H1 (cell line): Measurements from ENCODE around the gene UPF1. TPM values are rescaled to one million over a fixed set of nuclear protein-coding genes. Genes with fewer than 3 reads are reported as not detected.

Experiments used
- CTCF ChIA-PET: fragments of 300-600 bp; sonication (Branson Sonifier 250); formaldehyde crosslinking; loops from one replicate; lab custom pipeline; 2021; ENCODE audit not compliant: partially characterized antibody; lab: Charles Lee
- POLR2A ChIA-PET: fragments of 300-600 bp; sonication (Branson Sonifier 250); formaldehyde crosslinking; loops from one replicate; lab custom pipeline; 2021; ENCODE audit warnings: inconsistent platforms; ENCODE audit not compliant: partially characterized antibody; lab: Charles Lee
- DNase-seq, 2 experiments: peaks; one replicate each; pipeline versions ENCODE4 v3.0.0 to v3.0.0-alpha.2; 2010 to 2022; ENCODE audit warnings: low spot score in 2 of 2, low read depth in 1 of 2, mixed read lengths in 1 of 2
- FAIRE-seq: peaks from 2 replicates; lab custom pipeline; 2011; peaks lifted over from hg19 to GRCh38; lab: Jason Lieb, UNC
- H2AFZ ChIP-seq: 2 replicates; pipeline ENCODE4 v1.8.1; 2012; ENCODE audit warnings: low read length, inconsistent platforms
- H2AK5ac ChIP-seq: 2 replicates; pipeline ENCODE4 v1.6.1; 2013; ENCODE audit warnings: low read depth, low read length
- H2BK120ac ChIP-seq: replicated peaks from 2 replicates; pipeline ENCODE3; 2013; ENCODE audit warnings: low read depth, low read length, inconsistent platforms
- H2BK12ac ChIP-seq: 2 replicates; pipeline ENCODE4 v1.6.1; 2013; ENCODE audit warnings: low read depth, low read length
- H2BK15ac ChIP-seq: 2 replicates; pipeline ENCODE4 v1.6.1; 2013; ENCODE audit warnings: low read length
- H2BK20ac ChIP-seq: 2 replicates; pipeline ENCODE4 v1.6.1; 2013; ENCODE audit warnings: low read length
- H2BK5ac ChIP-seq: 2 replicates; pipeline ENCODE4 v1.6.1; 2013; ENCODE audit warnings: low read depth, low read length
- H3K14ac ChIP-seq: 2 replicates; pipeline ENCODE4 v1.6.1; 2013; ENCODE audit warnings: inconsistent platforms; ENCODE audit not compliant: insufficient read length
- H3K18ac ChIP-seq: 2 replicates; pipeline ENCODE4 v1.6.1; 2013; ENCODE audit warnings: low read length; ENCODE audit errors: extremely low read depth
- H3K23ac ChIP-seq: 2 replicates; pipeline ENCODE4 v1.6.1; 2013; ENCODE audit warnings: inconsistent platforms; ENCODE audit not compliant: insufficient read length
- H3K23me2 ChIP-seq: 2 replicates; pipeline ENCODE4 v1.6.1; 2013; ENCODE audit warnings: low read depth, low read length
- H3K27ac ChIP-seq: 2 replicates; pipeline ENCODE4 v1.6.1; 2011; ENCODE audit warnings: low read depth, low read length, inconsistent platforms
- H3K27me3 ChIP-seq, 4 experiments: replicated peaks in 1 of 4; 1 replicate in 1 of 4; 2 replicates in 3 of 4; pipeline versions ENCODE4 v1.6.1 to v1.8.1; 2011 to 2013; ENCODE audit warnings: low read length in 3 of 4, mild to moderate bottlenecking in 3 of 4, inconsistent platforms in 2 of 4, mixed read lengths in 2 of 4, moderate library complexity in 1 of 4; ENCODE audit not compliant: control insufficient read depth in 3 of 4, insufficient read depth in 3 of 4; ENCODE audit errors: extremely low read depth in 1 of 4
- H3K36me3 ChIP-seq, 4 experiments: 2 replicates each; pipeline versions ENCODE4 v1.6.1 to v1.8.1; 2011 to 2013; ENCODE audit warnings: mild to moderate bottlenecking in 4 of 4, low read length in 3 of 4, moderate library complexity in 2 of 4, control low read depth in 1 of 4, inconsistent platforms in 1 of 4; ENCODE audit not compliant: insufficient read depth in 4 of 4, control insufficient read depth in 2 of 4
- H3K4ac ChIP-seq: replicated peaks from 2 replicates; pipeline ENCODE3; 2013; ENCODE audit warnings: low read length, low read depth, mixed read lengths, inconsistent platforms; ENCODE audit not compliant: insufficient read length
- H3K4me1 ChIP-seq, 4 experiments: replicated peaks in 1 of 4; 1 replicate in 1 of 4; 2 replicates in 3 of 4; pipeline versions ENCODE4 v1.6.1 to v1.8.1; 2011 to 2013; ENCODE audit warnings: low read length in 3 of 4, inconsistent platforms in 2 of 4, mixed read lengths in 1 of 4; ENCODE audit not compliant: insufficient read depth in 4 of 4, control insufficient read depth in 3 of 4
- H3K4me2 ChIP-seq, 2 experiments: 2 replicates each; pipeline versions ENCODE4 v1.6.1 to v1.8.1; 2011 to 2013; ENCODE audit warnings: low read depth in 2 of 2, low read length in 2 of 2, control low read depth in 1 of 2, inconsistent platforms in 1 of 2, mild to moderate bottlenecking in 1 of 2; ENCODE audit not compliant: insufficient read depth in 1 of 2
- H3K4me3 ChIP-seq, 4 experiments: fragments of 200-600, 300-600 bp in 1 of 4; sonication (generic), shearing (Covaris generic), sonication (Bioruptor Twin) in 1 of 4; 2 replicates each; pipeline versions ENCODE4 v1.5.1 to v1.8.1; 2011 to 2016; ENCODE audit warnings: low read length in 4 of 4, low read depth in 3 of 4, control low read depth in 2 of 4, inconsistent platforms in 2 of 4, mild to moderate bottlenecking in 2 of 4, mixed read lengths in 1 of 4, moderate library complexity in 1 of 4; ENCODE audit not compliant: insufficient read depth in 2 of 4; ENCODE audit errors: extremely low read depth in 1 of 4
- H3K56ac ChIP-seq: replicated peaks from 2 replicates; pipeline ENCODE3; 2013; ENCODE audit warnings: low read depth, mild to moderate bottlenecking, mixed read lengths, low read length, inconsistent platforms; ENCODE audit not compliant: insufficient read length
- H3K79me1 ChIP-seq: 2 replicates; pipeline ENCODE4 v1.6.1; 2013; ENCODE audit warnings: low read depth, low read length, control low read depth
- H3K79me2 ChIP-seq, 2 experiments: 2 replicates each; pipeline versions ENCODE4 v1.6.1 to v1.8.1; 2012 to 2013; ENCODE audit warnings: low read length in 2 of 2, mild to moderate bottlenecking in 2 of 2, inconsistent platforms in 1 of 2; ENCODE audit not compliant: insufficient read depth in 2 of 2, control insufficient read depth in 1 of 2
- H3K9ac ChIP-seq, 4 experiments: replicated peaks in 1 of 4; 1 replicate in 1 of 4; 2 replicates in 3 of 4; pipeline versions ENCODE4 v1.6.1 to v1.8.1; 2011 to 2013; ENCODE audit warnings: low read depth in 3 of 4, low read length in 3 of 4, control low read depth in 2 of 4, mild to moderate bottlenecking in 2 of 4, moderate library complexity in 2 of 4, inconsistent platforms in 1 of 4; ENCODE audit errors: extremely low read depth in 1 of 4
- H3K9me3 ChIP-seq, 2 experiments: 2 replicates each; pipeline versions ENCODE4 v1.6.1 to v1.8.1; 2012 to 2013; ENCODE audit warnings: mild to moderate bottlenecking in 2 of 2, moderate library complexity in 2 of 2, control low read depth in 1 of 2, inconsistent platforms in 1 of 2, low read depth in 1 of 2, low read length in 1 of 2, mixed read lengths in 1 of 2; ENCODE audit not compliant: insufficient read depth in 2 of 2
- H4K20me1 ChIP-seq, 2 experiments: replicated peaks in 1 of 2; 2 replicates each; pipeline versions ENCODE3 to v1.8.1; 2011 to 2013; ENCODE audit warnings: inconsistent platforms in 2 of 2, low read length in 2 of 2, mild to moderate bottlenecking in 1 of 2; ENCODE audit not compliant: insufficient read depth in 2 of 2, control insufficient read depth in 1 of 2
- H4K5ac ChIP-seq: 2 replicates; pipeline ENCODE4 v1.6.1; 2013; ENCODE audit warnings: low read length, low read depth, mixed read lengths, inconsistent platforms; ENCODE audit not compliant: insufficient read length
- H4K8ac ChIP-seq: 2 replicates; pipeline ENCODE4 v1.8.0; 2013; ENCODE audit warnings: mild to moderate bottlenecking, moderate library complexity, low read length, inconsistent platforms; ENCODE audit not compliant: insufficient read depth; ENCODE audit errors: extremely low read depth
- H4K91ac ChIP-seq: replicated peaks from 2 replicates; pipeline ENCODE3; 2013; ENCODE audit warnings: low read length, mixed read lengths, inconsistent platforms; ENCODE audit not compliant: insufficient read length
- HDAC6 ChIP-seq: IDR thresholded peaks from one replicate; pipeline ENCODE4 v1.7.1; 2012; ENCODE audit warnings: low read depth, mild to moderate bottlenecking, inconsistent platforms, low read length, moderate library complexity
- KDM4A ChIP-seq: IDR thresholded peaks from one replicate; pipeline ENCODE4 v1.7.1; 2012; ENCODE audit warnings: low read depth, mild to moderate bottlenecking, moderate library complexity, low read length, inconsistent platforms; ENCODE audit not compliant: severe bottlenecking
- RAD21 ChIP-seq, 2 experiments: IDR thresholded peaks in 1 of 2; conservative IDR thresholded peaks in 1 of 2; 2 replicates each; pipeline ENCODE4 v1.6.1; 2011; ENCODE audit warnings: low read depth in 2 of 2, low read length in 2 of 2, improper control_type of control experiment in 1 of 2, inconsistent platforms in 1 of 2, mild to moderate bottlenecking in 1 of 2, moderate library complexity in 1 of 2
- RXRA ChIP-seq: IDR thresholded peaks from 2 replicates; pipeline ENCODE4 v1.6.1; 2011; ENCODE audit warnings: low read depth, mild to moderate bottlenecking, low read length, moderate library complexity; ENCODE audit not compliant: insufficient read depth
- SAP30 ChIP-seq: fragments of 300-600 bp; sonication (generic); IDR thresholded peaks from 2 replicates; pipeline ENCODE4 v1.7.1; 2012; ENCODE audit warnings: low read length, moderate library complexity, mild to moderate bottlenecking, inconsistent platforms; ENCODE audit not compliant: insufficient read depth, insufficient replicate concordance
- SUZ12 ChIP-seq: fragments of 200-600 bp; sonication (generic); IDR thresholded peaks from 2 replicates; pipeline ENCODE4 v1.6.1; 2012; ENCODE audit warnings: mild to moderate bottlenecking, inconsistent platforms, low read length, moderate library complexity, mixed read lengths
- USF2 ChIP-seq: IDR thresholded peaks from 2 replicates; pipeline ENCODE4 v1.6.1; 2011; ENCODE audit warnings: low read length, improper control_type of control experiment
- WGBS, 2 experiments: shearing (Covaris generic) in 1 of 2; methylation state at CpG; one replicate each; pipeline versions ENCODE4 v1.1.6 to v1.1.7; 2013 to 2015; ENCODE audit warnings: low lambda C conversion rate in 2 of 2, mixed read lengths in 2 of 2, inconsistent platforms in 1 of 2, low coverage in 1 of 2, missing lambda C conversion rate in 1 of 2; ENCODE audit not compliant: insufficient replicate concordance in 2 of 2, insufficient coverage in 1 of 2, insufficient read length in 1 of 2; ENCODE audit errors: extremely low coverage in 1 of 2, missing lambda C conversion rate in 1 of 2; 5-methylcytosine and 5-hydroxymethylcytosine counted together
- polyA plus RNA-seq, 7 experiments: library from polyadenylated mRNA; depleted of rRNA in 3 of 7; stranded (reverse) in 5 of 7; unstranded in 2 of 7; fragments of >200 nt in 5 of 7; fragments of 200-250 nt in 2 of 7; gene quantifications; 1 replicate in 5 of 7; 2 replicates in 1 of 7; 4 replicates in 1 of 7; pipeline versions ENCODE4 v1.2.1 to v1.2.3, GENCODE V29; 2011 to 2013; ENCODE audit warnings: missing spikeins in 2 of 7, mixed read lengths in 2 of 7
- total RNA-seq: library from RNA; stranded (reverse); fragmentation: NEBNext Ultra II Directional; extraction: Animal tissue kit (Norgen Biotek cat#: 25700); gene quantifications from 2 replicates; pipeline ENCODE4 v1.2.1, GENCODE V29; 2021

UPF1 gene
- total and polyA plus RNA-seq, 2 of the 8 experiments (the other 6 are each of a cell fraction or from before 2014, with no cell fraction given): 46.4 to 62.0 TPM

GRCh38 chr19:18809149-18809868 lies 22.4 kb upstream of the UPF1 start:
- Histone ChIP-seq H3K27me3 (peaks cover 0 to 19% (median 9%) of the 10 kb centered on the region in 4 experiments; a peak in 4 of 7 replicates), H3K18ac (no peak overlapping the region), H2BK15ac (no peak overlapping the region), H4K20me1 (no peaks in the 10 kb centered on the region), H3K9me3 (no peaks in the 10 kb centered on the region), H3K23ac (no peak overlapping the region), H3K9ac (no peak overlapping the region), H4K5ac (no peak overlapping the region), H2BK20ac (no peak overlapping the region), H3K56ac (no peak overlapping the region), H2AK5ac (no peak overlapping the region), H4K8ac (no peak overlapping the region), H2BK120ac (no peak overlapping the region), H3K4me1 (no peaks in the 10 kb centered on the region), H4K91ac (no peak overlapping the region), H3K36me3 (no peaks in the 10 kb centered on the region), H3K23me2 (no peaks in the 10 kb centered on the region), H3K79me2 (no peaks in the 10 kb centered on the region), H3K79me1 (no peaks in the 10 kb centered on the region), H2AFZ (no peak overlapping the region), H2BK12ac (no peak overlapping the region), H3K4me2 (no peak overlapping the region), H3K4me3 (no peak overlapping the region), H3K4ac (no peak overlapping the region), H2BK5ac (no peak overlapping the region), H3K27ac (no peak overlapping the region), H3K14ac (no peak overlapping the region)
- POLR2A ChIA-PET: no interaction called here
- CTCF ChIA-PET: interaction anchor here (2.0 kb wide), 1 partner anchor 11 kb away, joined by 6 read pairs; no protein-coding TSS in a partner anchor
- FAIRE-seq: no peak
- no peak for DNase-seq
- WGBS, 2 experiments: 85% methylated on average over 14 of the region's 14 CpGs; no CpG with 5 or more reads in 1 of the 2 experiments
- TF ChIP-seq KDM4A: no peak
- no peak for TF ChIP-seq HDAC6
- TF ChIP-seq RAD21 (IDR thresholded peaks at IDR 0.05 in 1 of 2, conservative IDR thresholded peaks at IDR 0.05 in 1 of 2; ENCODE audit: low read depth in 2 of 2, low read length in 2 of 2): no peak
- no peak for TF ChIP-seq SUZ12
- TF ChIP-seq USF2: no peak
- TF ChIP-seq RXRA: no peak
- TF ChIP-seq SAP30: no peak
